Neural cell (in vitro differentiated cells): ENCODE results near the gene RWDD1. TPM values are rescaled to one million over a fixed set of nuclear protein-coding genes. Genes with fewer than 3 reads are reported as not detected.

Experiments
- H2AFZ ChIP-seq: fragments of 200-600, 300-800 bp; sonication (generic), shearing (Covaris generic); 2 replicates; pipeline ENCODE4 v1.6.0; 2014; ENCODE audit warnings: low read depth, mild to moderate bottlenecking, antibody characterized with exemption, low read length, moderate library complexity
- H3F3A ChIP-seq: fragments of 200-600 bp; shearing (Covaris generic); 2 replicates; pipeline ENCODE4 v1.6.1; 2016; ENCODE audit warnings: mild to moderate bottlenecking, moderate library complexity, mixed read lengths, antibody characterized with exemption, low read length; ENCODE audit not compliant: insufficient read depth, poor library complexity, severe bottlenecking
- H3K27ac ChIP-seq: fragments of 200-600, 300-800 bp; sonication (generic), shearing (Covaris generic); 2 replicates; pipeline ENCODE4 v1.5.1; 2014; ENCODE audit warnings: mild to moderate bottlenecking, low read length, moderate library complexity
- H3K27me3 ChIP-seq: fragments of 300-800, 200-600 bp; sonication (generic), shearing (Covaris generic); 2 replicates; pipeline ENCODE4 v1.6.0; 2014; ENCODE audit warnings: mild to moderate bottlenecking, low read depth, low read length, moderate library complexity; ENCODE audit not compliant: insufficient read depth
- H3K36me3 ChIP-seq: fragments of 300-800, 200-600 bp; sonication (generic), shearing (Covaris generic); 2 replicates; pipeline ENCODE4 v1.5.1; 2014; ENCODE audit warnings: mild to moderate bottlenecking, antibody characterized with exemption, low read length, moderate library complexity; ENCODE audit not compliant: insufficient read depth
- H3K4me2 ChIP-seq: fragments of 300-800, 200-600 bp; sonication (generic), shearing (Covaris generic); 2 replicates; pipeline ENCODE4 v1.6.0; 2014; ENCODE audit warnings: mild to moderate bottlenecking, low read length
- H3K4me3 ChIP-seq: fragments of 300-800, 200-600 bp; sonication (generic), shearing (Covaris generic); 2 replicates; pipeline ENCODE4 v1.5.1; 2014; ENCODE audit warnings: mild to moderate bottlenecking, low read length, moderate library complexity
- H3K79me2 ChIP-seq: fragments of 200-600 bp; shearing (Covaris generic); replicated peaks from 2 replicates; pipeline ENCODE4 v1.6.0; 2014; ENCODE audit warnings: mild to moderate bottlenecking, low read length, moderate library complexity; ENCODE audit not compliant: insufficient read depth
- H3K9ac ChIP-seq: fragments of 300-800, 200-600 bp; sonication (generic), shearing (Covaris generic); 2 replicates; pipeline ENCODE4 v1.6.1; 2016; ENCODE audit warnings: mild to moderate bottlenecking, low read length, mixed read lengths
- H3K9me2 ChIP-seq: fragments of 200-600 bp; shearing (Covaris generic); 2 replicates; pipeline ENCODE4 v1.6.1; 2016; ENCODE audit warnings: mild to moderate bottlenecking, low read length, mixed read lengths; ENCODE audit not compliant: insufficient read depth
- H3K9me3 ChIP-seq: fragments of 200-600, 300-800 bp; sonication (generic), shearing (Covaris generic); 2 replicates; pipeline ENCODE4 v1.6.1; 2016; ENCODE audit warnings: mild to moderate bottlenecking, mixed run types, low read length, moderate library complexity, mixed read lengths
- H4K20me1 ChIP-seq: fragments of 200-600 bp; shearing (Covaris generic); 2 replicates; pipeline ENCODE4 v1.6.1; 2016; ENCODE audit warnings: mild to moderate bottlenecking, mixed run types; ENCODE audit not compliant: insufficient read depth
- CTCF ChIP-seq: fragments of 450-650 bp; IDR thresholded peaks from 2 replicates; pipeline ENCODE4 v1.5.1; 2014; ENCODE audit warnings: antibody characterized with exemption, mild to moderate bottlenecking, moderate library complexity; ENCODE audit not compliant: poor library complexity, severe bottlenecking
- EP300 ChIP-seq: fragments of 450-650 bp; conservative IDR thresholded peaks from 2 replicates; pipeline ENCODE4 v1.6.1; 2014; ENCODE audit warnings: antibody characterized with exemption, mild to moderate bottlenecking, moderate library complexity; ENCODE audit not compliant: poor library complexity, severe bottlenecking
- EZH2 ChIP-seq: fragments of 200-600, 300-800 bp; shearing (Covaris generic), sonication (generic); IDR thresholded peaks from 2 replicates; pipeline ENCODE4 v1.6.1; 2014; ENCODE audit warnings: antibody characterized with exemption, low read length, borderline replicate concordance, mild to moderate bottlenecking; ENCODE audit not compliant: insufficient read depth, poor library complexity, severe bottlenecking
- MXI1 ChIP-seq: fragments of 450-650 bp; conservative IDR thresholded peaks from 2 replicates; pipeline ENCODE4 v1.6.1; 2014; ENCODE audit warnings: antibody characterized with exemption, mild to moderate bottlenecking; ENCODE audit not compliant: poor library complexity, severe bottlenecking
- POLR2AphosphoS5 ChIP-seq: IDR thresholded peaks from 2 replicates; pipeline ENCODE4 v1.6.1; 2012
- RAD21 ChIP-seq: fragments of 450-650 bp; conservative IDR thresholded peaks from 2 replicates; pipeline ENCODE4 v1.6.1; 2014; ENCODE audit warnings: antibody characterized with exemption, mild to moderate bottlenecking, moderate library complexity
- REST ChIP-seq: IDR thresholded peaks from 2 replicates; pipeline ENCODE4 v1.6.1; 2012; ENCODE audit warnings: borderline replicate concordance
- SMC3 ChIP-seq: fragments of 450-650 bp; conservative IDR thresholded peaks from 2 replicates; pipeline ENCODE4 v1.6.1; 2014; ENCODE audit warnings: antibody characterized with exemption, mild to moderate bottlenecking, moderate library complexity; ENCODE audit not compliant: poor library complexity
- TAF1 ChIP-seq: IDR thresholded peaks from 2 replicates; pipeline ENCODE4 v1.6.1; 2012; ENCODE audit warnings: low read depth
- polyA plus RNA-seq: library from polyadenylated mRNA; depleted of rRNA; stranded (reverse); fragments of >200 nt; gene quantifications from 2 replicates; pipeline ENCODE4 v1.2.3, GENCODE V29; 2014

RWDD1 gene
- polyA plus RNA-seq, 1 donor from 2014 or later: 83.3 TPM

- peak; percentile 58 for TF ChIP-seq RAD21
- peak; percentile 58 for TF ChIP-seq SMC3
- TF ChIP-seq REST: peak; percentile 69
- peak; percentile 65 for TF ChIP-seq CTCF
- TF ChIP-seq POLR2AphosphoS5: peak; percentile 95
- TF ChIP-seq TAF1: peak; percentile 80
- peak; percentile 46 for TF ChIP-seq EP300
- no peak for TF ChIP-seq EZH2
- peak; percentile 87 for TF ChIP-seq MXI1
- no peaks in the 10 kb centered on the region for H3K9me3 ChIP-seq
- H3K27me3 ChIP-seq: no peaks in the 10 kb centered on the region
- H4K20me1 ChIP-seq: no peaks in the 10 kb centered on the region
- H3K9ac ChIP-seq: peak within 1 kb of the TSS; percentile 79
- no peaks in the 10 kb centered on the region for H3K36me3 ChIP-seq
- no peaks in the 10 kb centered on the region for H3K9me2 ChIP-seq
- H2AFZ ChIP-seq: peak within 1 kb of the TSS; percentile 96
- no peaks in the 10 kb centered on the region for H3K79me2 ChIP-seq
- H3K27ac ChIP-seq: peak within 1 kb of the TSS; percentile 91
- no peaks in the 10 kb centered on the region for H3F3A ChIP-seq
- peak within 1 kb of the TSS; percentile 75 for H3K4me2 ChIP-seq
- H3K4me3 ChIP-seq: peak within 1 kb of the TSS; percentile 70
These were observed 44.8 kb downstream of the RWDD1 start, which contains the start of gene RSPH4A for GRCh38 chr6:116615937-116616736. RSPH4A (plus strand) TSS chr6:116616479; CDS start chr6:116616624, 145 bp downstream.

- peak overlapping the region; percentile 45 for H3K27ac ChIP-seq
- TF ChIP-seq SMC3: no peak
- no peak for TF ChIP-seq EZH2
- no peak for TF ChIP-seq EP300
- no peak for TF ChIP-seq MXI1
- no peak for TF ChIP-seq POLR2AphosphoS5
- TF ChIP-seq RAD21: no peak
These were observed 45.4 kb downstream of the RWDD1 start for GRCh38 chr6:116616737-116617053.

More at GRCh38 chr6:116616737-116617053, 45.4 kb downstream of the RWDD1 start:
- Histone ChIP-seq H3K27me3 (no peaks in the 10 kb centered on the region), H2AFZ (peak overlapping the region; percentile 30), H3K36me3 (no peaks in the 10 kb centered on the region), H4K20me1 (no peaks in the 10 kb centered on the region), H3K79me2 (no peaks in the 10 kb centered on the region), H3K4me3 (peak overlapping the region; percentile 70), H3K4me2 (peak overlapping the region; percentile 75), H3K9ac (peak overlapping the region; percentile 52), H3K9me3 (no peaks in the 10 kb centered on the region), H3K9me2 (no peaks in the 10 kb centered on the region), H3F3A (no peaks in the 10 kb centered on the region)
